ENCODE results near the gene MRPS10. TPM values are rescaled to one million over a fixed set of nuclear protein-coding genes. Genes with fewer than 3 reads are reported as not detected.

Gene MRPS10
- total RNA-seq, 4 donors from 2014 or later, result 27.8 to 38.8 (median 29.3) TPM

DNA sequence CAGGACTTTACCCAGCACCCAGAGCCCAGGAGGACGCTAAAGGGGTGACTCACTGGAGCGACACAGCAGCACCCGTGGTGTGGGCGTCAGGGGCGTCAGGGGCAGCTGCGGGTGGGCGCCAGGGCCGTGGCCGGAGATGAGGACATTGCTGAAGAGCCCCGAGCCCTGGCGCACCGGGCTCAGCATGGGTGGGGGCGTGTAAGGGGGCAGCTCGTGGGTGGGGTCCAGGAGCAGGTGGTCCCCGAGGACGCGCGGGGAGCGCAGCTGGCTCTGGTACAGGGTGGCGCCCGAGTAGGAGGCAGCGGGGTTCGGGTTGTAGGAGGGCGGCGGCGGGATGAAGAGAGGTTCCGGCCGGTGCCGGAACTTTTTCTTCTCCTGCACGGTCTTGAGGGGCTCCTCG is 41.6 kb upstream of the MRPS10 start:
- WGBS, result 94% methylated on average over 28 of the region's 31 CpGs
- H3K9me3 ChIP-seq, result no peaks in the 10 kb centered on the region
- TF ChIP-seq CTCF (IDR thresholded peaks at IDR 0.05), result no peak
- no peak for TF ChIP-seq EP300 (IDR thresholded peaks at IDR 0.05)
- TF ChIP-seq POLR2A (IDR thresholded peaks at IDR 0.05; ENCODE audit: low read depth), result no peak
- TF ChIP-seq POLR2AphosphoS5 (IDR thresholded peaks at IDR 0.05), result no peak
- H3K4me3 ChIP-seq, result no peak overlapping the region
- intact Hi-C loops (cut with DNase I), result no loop called here
- peaks cover 14 to 23% (median 19%) of the 10 kb centered on the region in 4 donors for H3K4me1 ChIP-seq
- H3K27ac ChIP-seq (replicated peaks in 1 of 4), result peak overlapping the region in 1 of 4 donors; percentile 28
- H3K27me3 ChIP-seq, result no peaks in the 10 kb centered on the region
- peaks cover 7 to 54% (median 25%) of the 10 kb centered on the region in 4 donors for H3K36me3 ChIP-seq
- no peak for DNase-seq (ENCODE audit: extremely low spot score)

DNA sequence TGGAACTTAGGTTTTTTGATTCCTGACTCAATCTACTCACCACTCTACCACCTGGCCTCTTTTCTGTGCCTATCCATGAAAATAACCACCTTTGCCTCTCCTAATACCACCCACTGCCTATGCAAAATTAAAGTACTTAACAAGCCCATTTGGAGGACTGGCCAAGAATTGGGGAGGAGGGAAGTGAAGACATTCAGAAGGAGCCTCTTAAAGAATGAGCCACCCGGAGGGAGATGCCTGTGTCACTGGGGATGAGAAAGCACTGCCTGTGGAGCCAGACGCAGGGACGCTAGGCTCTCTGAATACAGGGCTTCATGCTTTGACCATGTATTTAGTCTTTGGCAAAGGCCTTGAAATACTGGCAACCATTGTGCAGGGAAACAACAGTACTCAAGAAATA is 40.0 kb upstream of the MRPS10 start:
- Histone ChIP-seq H3K27ac (replicated peaks in 1 of 4) (no peak overlapping the region), H3K4me3 (no peak overlapping the region), H3K27me3 (no peaks in the 10 kb centered on the region), H3K36me3 (peaks cover 12 to 64% (median 33%) of the 10 kb centered on the region in 4 donors), H3K9me3 (no peaks in the 10 kb centered on the region), H3K4me1 (peaks cover 13 to 22% (median 17%) of the 10 kb centered on the region in 4 donors)
- WGBS, result 85% methylated on average over 3 of the region's 3 CpGs
- intact Hi-C loops (cut with DNase I), result no loop called here
- no peak for TF ChIP-seq EP300 (IDR thresholded peaks at IDR 0.05)
- no peak for TF ChIP-seq POLR2A (IDR thresholded peaks at IDR 0.05; ENCODE audit: low read depth)
- TF ChIP-seq POLR2AphosphoS5 (IDR thresholded peaks at IDR 0.05), result no peak
- no peak for TF ChIP-seq CTCF (IDR thresholded peaks at IDR 0.05)
- no peak for DNase-seq (ENCODE audit: extremely low spot score)

GRCh38 chr6:42257063-42257462 is 39.4 kb upstream of the MRPS10 start:
- Histone ChIP-seq H3K9me3 (no peaks in the 10 kb centered on the region), H3K4me3 (no peak overlapping the region), H3K4me1 (peaks cover 18 to 28% (median 23%) of the 10 kb centered on the region in 4 donors), H3K27me3 (no peaks in the 10 kb centered on the region), H3K27ac (replicated peaks in 1 of 4) (no peak overlapping the region), H3K36me3 (peaks cover 12 to 64% (median 33%) of the 10 kb centered on the region in 4 donors)
- intact Hi-C loops (cut with DNase I), result no loop called here
- no peak for DNase-seq (ENCODE audit: extremely low spot score)
- 67% methylated on average over 3 of the region's 3 CpGs for WGBS
- TF ChIP-seq EP300 (IDR thresholded peaks at IDR 0.05), result no peak
- no peak for TF ChIP-seq CTCF (IDR thresholded peaks at IDR 0.05)
- no peak for TF ChIP-seq POLR2A (IDR thresholded peaks at IDR 0.05; ENCODE audit: low read depth)
- no peak for TF ChIP-seq POLR2AphosphoS5 (IDR thresholded peaks at IDR 0.05)

DNA sequence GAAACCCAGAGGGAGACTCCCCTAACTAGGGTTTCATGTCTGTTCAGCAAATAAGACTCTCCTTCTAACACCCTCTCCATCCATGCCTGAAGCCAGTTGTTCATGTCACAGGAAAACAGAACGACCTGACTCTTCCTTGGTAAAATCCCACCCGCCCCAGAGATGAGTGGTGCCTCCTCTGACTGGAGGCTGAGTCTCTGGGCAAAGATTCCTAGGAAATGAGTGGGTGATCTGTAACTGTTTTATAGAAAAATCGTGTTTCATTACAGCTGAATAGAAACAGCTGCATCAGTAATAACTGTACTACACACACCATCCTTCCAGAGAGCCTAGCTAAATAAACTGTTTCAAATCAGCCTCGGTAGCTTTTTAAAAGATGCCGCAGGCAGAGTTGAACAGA is 37.4 kb upstream of the MRPS10 start:
- intact Hi-C loops (cut with DNase I), result no loop called here
- Histone ChIP-seq H3K4me3 (no peak overlapping the region), H3K27ac (replicated peaks in 1 of 4) (no peak overlapping the region)

GRCh38 chr6:42254505-42254904 is 36.8 kb upstream of the MRPS10 start:
- H3K27ac ChIP-seq (replicated peaks in 1 of 4), result no peak overlapping the region
- H3K4me3 ChIP-seq, result no peak overlapping the region
- H3K9me3 ChIP-seq, result no peaks in the 10 kb centered on the region
- H3K27me3 ChIP-seq, result no peaks in the 10 kb centered on the region
- no peak for DNase-seq (ENCODE audit: extremely low spot score)
- H3K4me1 ChIP-seq, result peaks cover 12 to 30% (median 17%) of the 10 kb centered on the region in 4 donors
- peaks cover 12 to 66% (median 33%) of the 10 kb centered on the region in 4 donors for H3K36me3 ChIP-seq
- intact Hi-C loops (cut with DNase I), result no loop called here
- TF ChIP-seq POLR2AphosphoS5 (IDR thresholded peaks at IDR 0.05), result no peak
- no peak for TF ChIP-seq CTCF (IDR thresholded peaks at IDR 0.05)
- no peak for TF ChIP-seq POLR2A (IDR thresholded peaks at IDR 0.05; ENCODE audit: low read depth)
- TF ChIP-seq EP300 (IDR thresholded peaks at IDR 0.05), result no peak
- 96% methylated on average over 6 of the region's 9 CpGs for WGBS

More for the DNA sequence above, 37.4 kb upstream of the MRPS10 start:
- DNase-seq (ENCODE audit: extremely low spot score), result no peak
- no peaks in the 10 kb centered on the region for H3K27me3 ChIP-seq
- H3K4me1 ChIP-seq, result peaks cover 13 to 27% (median 17%) of the 10 kb centered on the region in 4 donors
- H3K9me3 ChIP-seq, result no peaks in the 10 kb centered on the region
- 82% methylated on average over 5 of the region's 5 CpGs for WGBS
- TF ChIP-seq POLR2AphosphoS5 (IDR thresholded peaks at IDR 0.05), result no peak
- H3K36me3 ChIP-seq, result peaks cover 12 to 64% (median 33%) of the 10 kb centered on the region in 4 donors

All from esophagus muscularis mucosa (tissue), 4 donors.